NCI-H748 treated with DMSO at 0.1 percent for 48 hours (cell line): ENCODE data around the gene LRP6.

ENCODE experiments used
- DNase-seq: peaks from one replicate; lab custom pipeline; 2025; lab: John Stamatoyannopoulos, UW

Gene LRP6

GRCh38 chr12:12214635-12215131 is 52.2 kb downstream of the LRP6 start:
- no peak for DNase-seq

DNA sequence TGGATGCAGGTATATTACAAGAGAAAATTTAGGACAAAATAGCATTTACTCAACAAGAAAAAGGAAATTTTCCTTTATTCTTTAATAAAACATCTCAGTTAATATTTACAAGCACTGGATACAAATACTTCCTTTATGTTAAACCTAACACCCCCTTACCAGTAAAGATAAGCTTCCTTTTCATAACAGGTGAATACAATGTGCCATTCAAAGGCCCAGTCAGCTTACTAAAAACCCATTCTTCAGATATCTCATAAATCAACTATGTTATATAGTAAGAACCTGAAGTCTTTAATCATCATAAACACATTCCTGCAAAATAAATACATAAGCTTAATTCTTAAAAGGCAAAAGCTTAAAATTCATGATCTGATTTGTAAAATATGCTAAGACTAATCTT is 52.6 kb downstream of the LRP6 start:
- DNase-seq, result no peak

- DNase-seq, result no peak
Measured at GRCh38 chr12:12212769-12213168, 54.1 kb downstream of the LRP6 start.

- DNase-seq, result no peak
Measured at GRCh38 chr12:12210983-12211382, 55.9 kb downstream of the LRP6 start.

- DNase-seq, result no peak
Measured at GRCh38 chr12:12210416-12210815, 56.4 kb downstream of the LRP6 start.

- no peak for DNase-seq
Measured at GRCh38 chr12:12209675-12210074, 57.2 kb downstream of the LRP6 start.

DNA sequence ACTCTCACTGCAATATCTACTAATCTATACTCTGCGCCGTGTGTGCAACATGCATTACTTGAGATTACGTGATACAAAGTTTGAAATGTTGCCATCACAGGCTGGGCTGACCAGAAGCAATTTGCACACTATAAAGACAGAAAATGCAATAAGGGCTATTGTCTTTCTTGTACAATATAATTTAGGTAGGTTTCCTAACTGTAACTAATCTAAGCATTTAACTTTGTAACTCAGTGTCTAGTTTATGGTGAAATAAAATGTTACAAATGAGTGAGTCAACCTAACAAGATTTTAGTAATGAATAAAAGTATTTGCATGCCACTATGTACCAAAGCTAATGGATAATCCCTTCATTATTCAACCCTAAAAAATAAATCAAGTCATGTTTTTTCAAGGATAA is 57.8 kb downstream of the LRP6 start:
- no peak for DNase-seq

GRCh38 chr12:12207746-12208145 is 59.1 kb downstream of the LRP6 start:
- DNase-seq, result no peak

DNA sequence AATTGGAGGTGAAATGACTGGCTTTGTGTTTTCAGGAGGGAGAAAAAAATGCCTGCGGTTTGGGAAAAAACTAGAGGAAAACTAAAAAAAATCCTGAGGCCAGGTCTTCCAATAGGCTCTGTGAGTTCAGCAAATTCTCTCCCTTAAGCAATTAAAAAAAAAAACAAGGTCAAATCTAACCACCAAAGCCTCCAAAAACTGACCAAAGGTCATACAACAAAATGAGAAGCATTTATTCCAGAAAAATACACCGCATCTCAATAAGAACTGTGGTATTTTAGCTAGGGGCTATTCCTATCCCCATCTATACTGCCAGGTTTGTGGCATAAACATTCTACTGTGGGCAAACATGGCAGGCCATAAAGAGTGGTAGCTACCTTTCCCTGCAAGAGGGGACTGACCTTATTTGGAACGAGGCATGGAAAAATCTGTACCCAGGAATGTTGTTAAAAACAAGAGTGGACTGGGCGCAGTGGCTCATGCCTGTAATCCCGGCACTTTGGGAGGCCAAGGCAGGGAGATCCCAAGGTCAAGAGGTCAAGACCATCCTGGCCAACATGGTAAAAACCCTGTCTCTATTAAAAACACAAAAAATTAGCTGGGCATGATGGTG is 60.0 kb downstream of the LRP6 start:
- no peak for DNase-seq

DNA sequence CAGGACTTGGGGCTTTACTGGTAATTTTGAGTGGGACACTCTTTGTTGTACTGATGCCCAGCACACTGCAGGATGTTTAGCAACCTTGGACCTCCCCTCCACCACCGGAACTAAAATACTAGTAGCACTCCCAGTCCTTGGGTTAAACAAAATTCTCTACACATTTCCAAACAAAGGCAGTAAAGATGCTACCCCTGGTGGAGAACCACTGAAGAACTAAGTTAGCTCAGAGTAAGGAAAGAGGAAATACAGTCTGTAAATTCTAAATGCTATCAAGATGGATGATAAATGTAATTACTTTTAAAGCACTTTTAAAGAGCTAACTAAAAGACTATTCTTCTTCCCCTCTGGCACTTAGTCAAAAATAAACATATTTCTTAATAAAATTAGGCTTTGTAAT is 64.1 kb downstream of the LRP6 start:
- DNase-seq, result no peak

GRCh38 chr12:12202105-12202504 is 64.7 kb downstream of the LRP6 start:
- no peak for DNase-seq

GRCh38 chr12:12201274-12201758 is 65.5 kb downstream of the LRP6 start:
- no peak for DNase-seq

DNA sequence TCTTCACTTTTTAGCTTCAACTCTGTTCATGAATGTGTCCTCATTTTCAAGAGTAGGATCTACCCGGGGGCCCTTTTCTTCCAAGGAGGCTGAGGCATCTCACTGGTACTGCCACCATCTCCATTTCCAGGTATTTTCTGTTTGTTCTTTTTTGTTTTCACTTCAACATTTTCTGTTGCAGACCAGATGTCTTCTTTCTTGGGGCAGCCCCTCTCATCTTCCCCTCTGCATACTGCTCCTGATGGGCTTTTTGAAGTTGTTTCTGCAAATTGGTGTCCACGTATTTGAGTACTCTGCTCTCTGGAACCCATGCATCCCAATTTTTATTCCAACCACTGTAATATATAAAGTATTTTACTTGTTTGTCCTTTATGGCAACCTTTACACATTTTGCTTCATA is 66.5 kb downstream of the LRP6 start:
- no peak for DNase-seq

GRCh38 chr12:12198124-12198523 is 68.7 kb downstream of the LRP6 start:
- DNase-seq, result no peak

- DNase-seq, result no peak
Measured at GRCh38 chr12:12197128-12197527, 69.7 kb downstream of the LRP6 start.

- DNase-seq, result no peak
Measured at GRCh38 chr12:12195516-12195915, 71.3 kb downstream of the LRP6 start.

DNA sequence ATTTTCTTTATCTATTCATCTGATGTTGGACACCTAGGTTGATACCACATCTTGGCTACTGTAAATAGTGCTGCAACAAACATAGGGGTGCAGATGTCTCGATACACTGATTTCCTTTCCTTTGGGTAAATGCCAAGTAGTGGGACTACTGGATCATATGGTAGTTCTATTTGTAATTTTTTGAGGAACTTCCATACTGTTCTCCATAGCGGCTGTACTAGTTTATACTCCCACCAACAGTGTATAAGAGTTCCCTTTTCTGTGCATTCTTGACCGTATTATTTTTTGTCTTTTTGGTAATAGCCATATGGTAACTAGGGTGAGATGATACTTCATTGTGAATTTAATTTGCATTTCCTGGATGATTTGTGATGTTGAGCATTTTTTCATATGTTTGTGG is 71.8 kb downstream of the LRP6 start:
- DNase-seq, result no peak

DNA sequence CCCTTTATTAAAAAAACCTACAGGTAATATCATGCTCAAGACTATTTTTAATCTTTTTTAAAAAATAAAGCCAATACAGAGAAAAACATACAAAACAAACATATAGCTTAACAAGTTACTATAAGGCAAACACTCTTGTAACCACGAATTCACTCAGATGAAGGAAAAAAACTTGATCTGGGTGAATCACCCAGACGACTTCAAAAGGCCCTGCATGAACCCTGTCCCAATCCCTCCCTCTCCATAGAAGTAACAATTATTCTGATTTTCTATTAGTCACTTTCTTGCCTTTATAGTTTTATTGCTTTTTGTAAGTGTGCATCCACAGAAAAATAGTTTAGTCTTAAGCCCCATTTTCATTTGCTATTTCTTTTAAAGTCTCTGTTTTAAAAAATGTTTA is 72.6 kb downstream of the LRP6 start:
- DNase-seq, result no peak

GRCh38 chr12:12191008-12191407 is 75.8 kb downstream of the LRP6 start:
- no peak for DNase-seq

DNA sequence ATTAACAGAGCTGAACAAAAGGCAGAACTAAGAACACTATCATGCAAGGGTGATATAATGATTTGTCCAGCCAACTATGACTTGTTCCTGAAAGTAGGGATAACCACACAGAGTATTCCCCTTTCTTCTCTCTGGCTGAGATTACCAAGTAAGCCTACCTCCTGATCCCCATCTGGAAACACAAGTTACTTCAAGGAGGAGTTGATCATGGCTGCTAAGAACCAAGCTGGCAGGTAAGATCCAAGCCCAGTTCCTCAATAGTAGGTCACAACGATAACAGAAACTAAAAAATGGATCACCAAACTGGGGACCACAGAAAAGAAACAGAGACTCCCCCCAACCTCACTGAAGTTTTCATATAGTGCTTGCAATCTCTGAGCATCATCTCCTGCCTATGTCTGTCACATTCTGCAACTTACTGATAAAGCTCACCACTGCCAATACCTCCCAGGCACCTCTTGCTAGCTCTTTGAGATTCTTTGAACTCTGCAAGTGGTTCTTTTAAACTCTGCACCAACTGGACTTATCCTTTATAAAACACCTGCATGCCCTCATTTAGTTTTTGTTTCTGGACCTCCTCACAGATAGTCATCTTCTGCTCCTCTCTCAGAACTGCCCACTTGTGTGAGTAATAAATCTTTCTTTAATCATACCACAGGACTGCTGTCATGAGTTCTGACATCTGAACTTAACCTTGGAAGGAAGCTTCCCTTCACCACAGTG is 76.6 kb downstream of the LRP6 start:
- no peak for DNase-seq

- DNase-seq, result no peak
Measured at GRCh38 chr12:12185414-12185813, 81.4 kb downstream of the LRP6 start.

- DNase-seq, result peak; percentile 48
Measured at GRCh38 chr12:12182703-12183365, 84.0 kb downstream of the LRP6 start.

GRCh38 chr12:12181511-12181910 is 85.3 kb downstream of the LRP6 start:
- no peak for DNase-seq
